ENCODE results near the gene UGT2A1.
"Not testable (repeated sequence)": the region's sequence is repeated elsewhere in the genome, so short reads cannot be mapped to it uniquely, and the experiment has no call there.

Gene UGT2A1

GRCh38 chr4:69653147-69653546 lies at the start of gene UGT2A1:
Gene UGT2A1 (minus strand): TSS chr4:69653247. CDS start chr4:69647644, 5,603 bp downstream.
- no peak for DNase-seq (ENCODE audit: low read depth in 4 of 4, low spot score in 1 of 4)

- DNase-seq (ENCODE audit: low read depth in 4 of 4, low spot score in 1 of 4), result no peak
Measured at GRCh38 chr4:69702201-69702600, 49.2 kb upstream of the UGT2A1 start.

- DNase-seq (ENCODE audit: low read depth in 4 of 4, low spot score in 1 of 4), result no peak
Measured at GRCh38 chr4:69701696-69702095, 48.6 kb upstream of the UGT2A1 start.

GRCh38 chr4:69697536-69698242 lies 44.6 kb upstream of the UGT2A1 start:
- DNase-seq (ENCODE audit: low read depth in 4 of 4, low spot score in 1 of 4), result no peak

- DNase-seq (ENCODE audit: low read depth in 4 of 4, low spot score in 1 of 4), result no peak
Measured at GRCh38 chr4:69689599-69689998, 36.6 kb upstream of the UGT2A1 start.

GRCh38 chr4:69684804-69685203 lies 31.8 kb upstream of the UGT2A1 start:
- no peak for DNase-seq (ENCODE audit: low read depth in 4 of 4, low spot score in 1 of 4)

GRCh38 chr4:69668680-69669079 lies 15.6 kb upstream of the UGT2A1 start:
- no peak for DNase-seq (ENCODE audit: low read depth in 4 of 4, low spot score in 1 of 4)

- not testable (repeated sequence) for DNase-seq (ENCODE audit: low read depth in 4 of 4, low spot score in 1 of 4)
Measured at GRCh38 chr4:69664009-69664408, 11.0 kb upstream of the UGT2A1 start.

GRCh38 chr4:69661130-69661803 lies 8.2 kb upstream of the UGT2A1 start:
- DNase-seq (ENCODE audit: low read depth in 4 of 4, low spot score in 1 of 4), result not testable (repeated sequence)

- DNase-seq (ENCODE audit: low read depth in 4 of 4, low spot score in 1 of 4), result no peak
Measured at GRCh38 chr4:69658133-69658532, 5.1 kb upstream of the UGT2A1 start.

GRCh38 chr4:69656653-69657158 lies 3.7 kb upstream of the UGT2A1 start:
- no peak for DNase-seq (ENCODE audit: low read depth in 4 of 4, low spot score in 1 of 4)

- DNase-seq (ENCODE audit: low read depth in 4 of 4, low spot score in 1 of 4), result no peak
Measured at GRCh38 chr4:69650872-69651271, 2.2 kb downstream of the UGT2A1 start.

- no peak for DNase-seq (ENCODE audit: low read depth in 4 of 4, low spot score in 1 of 4)
Measured at GRCh38 chr4:69649629-69650028, 3.4 kb downstream of the UGT2A1 start.

GRCh38 chr4:69649207-69649606 lies 3.8 kb downstream of the UGT2A1 start:
- no peak for DNase-seq (ENCODE audit: low read depth in 4 of 4, low spot score in 1 of 4)

- no peak for DNase-seq (ENCODE audit: low read depth in 4 of 4, low spot score in 1 of 4)
Measured at GRCh38 chr4:69642961-69643360, 10.1 kb downstream of the UGT2A1 start.

GRCh38 chr4:69640289-69640688 lies 12.8 kb downstream of the UGT2A1 start:
- DNase-seq (ENCODE audit: low read depth in 4 of 4, low spot score in 1 of 4), result no peak

- DNase-seq (ENCODE audit: low read depth in 4 of 4, low spot score in 1 of 4), result no peak
Measured at GRCh38 chr4:69639542-69639941, 13.5 kb downstream of the UGT2A1 start, which contains the start of gene UGT2A2. Gene UGT2A2 (minus strand): TSS chr4:69639642. CDS start chr4:69639640, 2 bp downstream.

- DNase-seq (ENCODE audit: low read depth in 4 of 4, low spot score in 1 of 4), result no peak
Measured at GRCh38 chr4:69617083-69617694, 35.9 kb downstream of the UGT2A1 start.

- no peak for DNase-seq (ENCODE audit: low read depth in 4 of 4, low spot score in 1 of 4)
Measured at GRCh38 chr4:69610484-69610883, 42.6 kb downstream of the UGT2A1 start.

GRCh38 chr4:69601065-69601464 lies 52.0 kb downstream of the UGT2A1 start:
- DNase-seq (ENCODE audit: low read depth in 4 of 4, low spot score in 1 of 4), result no peak

GRCh38 chr4:69600013-69600412 lies 53.0 kb downstream of the UGT2A1 start:
- no peak for DNase-seq (ENCODE audit: low read depth in 4 of 4, low spot score in 1 of 4)

- DNase-seq (ENCODE audit: low read depth in 4 of 4, low spot score in 1 of 4), result no peak
Measured at GRCh38 chr4:69594382-69594781, 58.7 kb downstream of the UGT2A1 start.

Data from stimulated activated CD4-positive, alpha-beta T cell treated with anti-CD3 and anti-CD28 coated beads, Interleukin-1b, Interleukin-23, amount 100 ng/mL, for 24 hours (primary cell).